ENCODE results near the gene MOCS3.

GRCh38 chr20:50930976-50931305 is 27.7 kb upstream of the MOCS3 start:
- no peak for TF ChIP-seq ZNF274 (IDR thresholded peaks at IDR 0.05; ENCODE audit: insufficient read depth, insufficient read length)
- TF ChIP-seq SIN3A (IDR thresholded peaks at IDR 0.05; ENCODE audit: low read depth, low read length), result no peak; the same call in 1 of the 2 replicates
- no peak for TF ChIP-seq CREB1 (IDR thresholded peaks at IDR 0.05; ENCODE audit: low read depth)
- no peak for TF ChIP-seq ZZZ3 (IDR thresholded peaks at IDR 0.05; ENCODE audit: control insufficient read depth, insufficient read length, low read depth)
- TF ChIP-seq, protein P1, sequence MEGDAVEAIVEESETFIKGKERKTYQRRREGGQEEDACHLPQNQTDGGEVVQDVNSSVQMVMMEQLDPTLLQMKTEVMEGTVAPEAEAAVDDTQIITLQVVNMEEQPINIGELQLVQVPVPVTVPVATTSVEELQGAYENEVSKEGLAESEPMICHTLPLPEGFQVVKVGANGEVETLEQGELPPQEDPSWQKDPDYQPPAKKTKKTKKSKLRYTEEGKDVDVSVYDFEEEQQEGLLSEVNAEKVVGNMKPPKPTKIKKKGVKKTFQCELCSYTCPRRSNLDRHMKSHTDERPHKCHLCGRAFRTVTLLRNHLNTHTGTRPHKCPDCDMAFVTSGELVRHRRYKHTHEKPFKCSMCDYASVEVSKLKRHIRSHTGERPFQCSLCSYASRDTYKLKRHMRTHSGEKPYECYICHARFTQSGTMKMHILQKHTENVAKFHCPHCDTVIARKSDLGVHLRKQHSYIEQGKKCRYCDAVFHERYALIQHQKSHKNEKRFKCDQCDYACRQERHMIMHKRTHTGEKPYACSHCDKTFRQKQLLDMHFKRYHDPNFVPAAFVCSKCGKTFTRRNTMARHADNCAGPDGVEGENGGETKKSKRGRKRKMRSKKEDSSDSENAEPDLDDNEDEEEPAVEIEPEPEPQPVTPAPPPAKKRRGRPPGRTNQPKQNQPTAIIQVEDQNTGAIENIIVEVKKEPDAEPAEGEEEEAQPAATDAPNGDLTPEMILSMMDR (IDR thresholded peaks at IDR 0.05 in 2 of 3, conservative IDR thresholded peaks at IDR 0.05 in 1 of 3; ENCODE audit: control insufficient read depth in 2 of 3, extremely low read depth in 1 of 3, insufficient read depth in 1 of 3, low read depth in 3 of 3, low read length in 3 of 3), result peak in 2 of 3 experiments; percentile 9 to 19; a peak in 1 of 6 replicates
- TF ChIP-seq, protein P2, sequence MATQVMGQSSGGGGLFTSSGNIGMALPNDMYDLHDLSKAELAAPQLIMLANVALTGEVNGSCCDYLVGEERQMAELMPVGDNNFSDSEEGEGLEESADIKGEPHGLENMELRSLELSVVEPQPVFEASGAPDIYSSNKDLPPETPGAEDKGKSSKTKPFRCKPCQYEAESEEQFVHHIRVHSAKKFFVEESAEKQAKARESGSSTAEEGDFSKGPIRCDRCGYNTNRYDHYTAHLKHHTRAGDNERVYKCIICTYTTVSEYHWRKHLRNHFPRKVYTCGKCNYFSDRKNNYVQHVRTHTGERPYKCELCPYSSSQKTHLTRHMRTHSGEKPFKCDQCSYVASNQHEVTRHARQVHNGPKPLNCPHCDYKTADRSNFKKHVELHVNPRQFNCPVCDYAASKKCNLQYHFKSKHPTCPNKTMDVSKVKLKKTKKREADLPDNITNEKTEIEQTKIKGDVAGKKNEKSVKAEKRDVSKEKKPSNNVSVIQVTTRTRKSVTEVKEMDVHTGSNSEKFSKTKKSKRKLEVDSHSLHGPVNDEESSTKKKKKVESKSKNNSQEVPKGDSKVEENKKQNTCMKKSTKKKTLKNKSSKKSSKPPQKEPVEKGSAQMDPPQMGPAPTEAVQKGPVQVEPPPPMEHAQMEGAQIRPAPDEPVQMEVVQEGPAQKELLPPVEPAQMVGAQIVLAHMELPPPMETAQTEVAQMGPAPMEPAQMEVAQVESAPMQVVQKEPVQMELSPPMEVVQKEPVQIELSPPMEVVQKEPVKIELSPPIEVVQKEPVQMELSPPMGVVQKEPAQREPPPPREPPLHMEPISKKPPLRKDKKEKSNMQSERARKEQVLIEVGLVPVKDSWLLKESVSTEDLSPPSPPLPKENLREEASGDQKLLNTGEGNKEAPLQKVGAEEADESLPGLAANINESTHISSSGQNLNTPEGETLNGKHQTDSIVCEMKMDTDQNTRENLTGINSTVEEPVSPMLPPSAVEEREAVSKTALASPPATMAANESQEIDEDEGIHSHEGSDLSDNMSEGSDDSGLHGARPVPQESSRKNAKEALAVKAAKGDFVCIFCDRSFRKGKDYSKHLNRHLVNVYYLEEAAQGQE (IDR thresholded peaks at IDR 0.05; ENCODE audit: low read depth, low read length), result no peak
- TF ChIP-seq TAF1 (IDR thresholded peaks at IDR 0.05; ENCODE audit: borderline replicate concordance, low read depth, low read length), result no peak
- TF ChIP-seq, protein P3, sequence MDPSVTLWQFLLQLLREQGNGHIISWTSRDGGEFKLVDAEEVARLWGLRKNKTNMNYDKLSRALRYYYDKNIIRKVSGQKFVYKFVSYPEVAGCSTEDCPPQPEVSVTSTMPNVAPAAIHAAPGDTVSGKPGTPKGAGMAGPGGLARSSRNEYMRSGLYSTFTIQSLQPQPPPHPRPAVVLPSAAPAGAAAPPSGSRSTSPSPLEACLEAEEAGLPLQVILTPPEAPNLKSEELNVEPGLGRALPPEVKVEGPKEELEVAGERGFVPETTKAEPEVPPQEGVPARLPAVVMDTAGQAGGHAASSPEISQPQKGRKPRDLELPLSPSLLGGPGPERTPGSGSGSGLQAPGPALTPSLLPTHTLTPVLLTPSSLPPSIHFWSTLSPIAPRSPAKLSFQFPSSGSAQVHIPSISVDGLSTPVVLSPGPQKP (IDR thresholded peaks at IDR 0.05; ENCODE audit: low read depth, low read length), result no peak
- no peak for TF ChIP-seq PBX3 (IDR thresholded peaks at IDR 0.05; ENCODE audit: insufficient replicate concordance, low read depth, low read length)
- no peak for TF ChIP-seq IKZF1 (conservative IDR thresholded peaks at IDR 0.05)
